CD8-positive, alpha-beta memory T cell (primary cell): ENCODE data around the gene ZBTB38. TPM values are rescaled to one million over a fixed set of nuclear protein-coding genes. Genes with fewer than 3 reads are reported as not detected.
A peak's percentile ranks its signal among the peaks of the same experiment; 100 is the strongest.

Experiments
- CTCF ChIA-PET: fragments of 350-600 bp; sonication (Branson Sonifier 250); formaldehyde crosslinking; loops from one replicate; lab custom pipeline; 2021; ENCODE audit warnings: antibody characterized with exemption; lab: Charles Lee
- POLR2A ChIA-PET: fragments of 350-600 bp; sonication (Branson Sonifier 250); formaldehyde crosslinking; loops from one replicate; lab custom pipeline; 2021; ENCODE audit warnings: antibody characterized with exemption; lab: Charles Lee
- DNase-seq, 5 donors: peaks; one replicate each; pipeline versions ENCODE4 v3.0.0 to v3.0.0-alpha.2; 2020 to 2022; ENCODE audit warnings: mixed read lengths in 1 of 5
- H3K27ac ChIP-seq: one replicate; pipeline ENCODE4 v1.7.0; 2013; ENCODE audit warnings: low read depth, mild to moderate bottlenecking, low read length, moderate library complexity
- H3K27me3 ChIP-seq: 2 replicates; pipeline ENCODE4 v1.7.0; 2013; ENCODE audit warnings: low read length, mild to moderate bottlenecking; ENCODE audit not compliant: insufficient read depth, poor library complexity, severe bottlenecking
- H3K36me3 ChIP-seq: 2 replicates; pipeline ENCODE4 v1.7.0; 2013; ENCODE audit warnings: mild to moderate bottlenecking, low read length, moderate library complexity; ENCODE audit not compliant: insufficient read depth
- H3K4me1 ChIP-seq: 2 replicates; pipeline ENCODE4 v1.7.0; 2013; ENCODE audit warnings: mild to moderate bottlenecking, low read length, moderate library complexity; ENCODE audit not compliant: insufficient read depth
- H3K4me3 ChIP-seq: 2 replicates; pipeline ENCODE4 v1.7.0; 2013; ENCODE audit warnings: mild to moderate bottlenecking, low read length
- H3K9me3 ChIP-seq: 2 replicates; pipeline ENCODE4 v1.7.0; 2013; ENCODE audit warnings: mild to moderate bottlenecking, low read length
- H3K27ac Mint-ChIP-seq, 8 donors: one replicate each; pipeline ENCODE4 v1.8.0; 2020 to 2021; ENCODE audit warnings: mixed read lengths in 8 of 8, mild to moderate bottlenecking in 6 of 8, inconsistent platforms in 3 of 8, moderate library complexity in 3 of 8
- H3K27me3 Mint-ChIP-seq, 2 donors: one replicate each; pipeline ENCODE4 v1.8.0; 2020 to 2021; ENCODE audit warnings: mixed read lengths in 2 of 2, mild to moderate bottlenecking in 1 of 2, moderate library complexity in 1 of 2
- H3K36me3 Mint-ChIP-seq, 3 donors: one replicate each; pipeline ENCODE4 v1.8.0; 2020 to 2021; ENCODE audit warnings: mixed read lengths in 3 of 3, inconsistent platforms in 1 of 3, mild to moderate bottlenecking in 1 of 3
- H3K4me1 Mint-ChIP-seq, 3 donors: one replicate each; pipeline ENCODE4 v1.8.0; 2020 to 2021; ENCODE audit warnings: mixed read lengths in 3 of 3, inconsistent platforms in 1 of 3, mild to moderate bottlenecking in 1 of 3
- H3K4me3 Mint-ChIP-seq, 7 donors: one replicate each; pipeline ENCODE4 v1.8.0; 2020 to 2021; ENCODE audit warnings: mixed read lengths in 7 of 7, mild to moderate bottlenecking in 6 of 7, moderate library complexity in 4 of 7, inconsistent platforms in 2 of 7
- H3K9me3 Mint-ChIP-seq, 5 donors: one replicate each; pipeline ENCODE4 v1.8.0; 2020 to 2022; ENCODE audit warnings: mixed read lengths in 5 of 5, mild to moderate bottlenecking in 3 of 5, moderate library complexity in 2 of 5, inconsistent platforms in 1 of 5
- polyA plus RNA-seq: library from polyadenylated mRNA; unstranded; fragments of 300-500 nt; fragmentation: Illumina TruSeq; gene quantifications from one replicate; pipeline ENCODE4 v1.2.3, GENCODE V29; 2021
- total RNA-seq, 2 experiments: library from RNA; stranded (reverse); gene quantifications; one replicate each; pipeline ENCODE4 v1.2.3, GENCODE V29; 2021

The ZBTB38 gene
- total and polyA plus RNA-seq, 3 experiments from 2014 or later: 78.6 to 115 (median 87.1) TPM

GRCh38 chr3:141352262-141352984, 15.9 kb upstream of the ZBTB38 start:
- H3K36me3 ChIP-seq: no peaks in the 10 kb centered on the region
- H3K4me3 Mint-ChIP-seq: no peak overlapping the region
- no peaks in the 10 kb centered on the region for H3K4me1 Mint-ChIP-seq
- no peak overlapping the region for H3K27ac ChIP-seq
- POLR2A ChIA-PET: no interaction called here
- no peaks in the 10 kb centered on the region for H3K9me3 ChIP-seq
- peaks cover 0 to 11% (median 0%) of the 10 kb centered on the region in 3 donors for H3K36me3 Mint-ChIP-seq
- H3K9me3 Mint-ChIP-seq: peaks cover 0 to 6% (median 5%) of the 10 kb centered on the region in 5 donors
- no peak for DNase-seq
- H3K4me1 ChIP-seq: no peaks in the 10 kb centered on the region
- H3K4me3 ChIP-seq: no peak overlapping the region
- peaks cover 1 to 6% of the 10 kb centered on the region in 2 donors for H3K27me3 Mint-ChIP-seq
- H3K27me3 ChIP-seq: no peaks in the 10 kb centered on the region
- peak overlapping the region in 1 of 8 donors; percentile 33 for H3K27ac Mint-ChIP-seq
- CTCF ChIA-PET: interaction anchor here (0.9 to 1.9 kb wide), 5 partner anchors 9 to 102 kb away, joined by 3 to 6 read pairs (median 3); no protein-coding TSS in a partner anchor

GRCh38 chr3:141353652-141354495, 14.4 kb upstream of the ZBTB38 start:
- ChIA-PET CTCF (interaction anchor here (0.8 to 1.4 kb wide), 4 partner anchors 19 to 101 kb away, joined by 3 to 5 read pairs (median 3); no protein-coding TSS in a partner anchor), POLR2A (no interaction called here)
- Mint-ChIP-seq H3K4me1 (no peaks in the 10 kb centered on the region), H3K4me3 (no peak overlapping the region), H3K27ac (no peak overlapping the region), H3K36me3 (peaks cover 0 to 11% (median 0%) of the 10 kb centered on the region in 3 donors), H3K9me3 (peaks cover 0 to 6% (median 5%) of the 10 kb centered on the region in 5 donors), H3K27me3 (peaks cover 1 to 6% of the 10 kb centered on the region in 2 donors)
- no peak for DNase-seq
- no peaks in the 10 kb centered on the region for H3K36me3 ChIP-seq
- no peak overlapping the region for H3K27ac ChIP-seq
- no peaks in the 10 kb centered on the region for H3K27me3 ChIP-seq
- H3K4me3 ChIP-seq: no peak overlapping the region
- no peaks in the 10 kb centered on the region for H3K4me1 ChIP-seq
- H3K9me3 ChIP-seq: no peaks in the 10 kb centered on the region

- no peaks in the 10 kb centered on the region for H3K36me3 ChIP-seq
- H3K4me3 ChIP-seq: no peak overlapping the region
- Mint-ChIP-seq H3K27me3 (peaks cover 1 to 6% of the 10 kb centered on the region in 2 donors), H3K9me3 (peaks cover 0 to 3% (median 2%) of the 10 kb centered on the region in 5 donors), H3K4me1 (no peaks in the 10 kb centered on the region), H3K4me3 (no peak overlapping the region), H3K36me3 (peaks cover 0 to 10% (median 0%) of the 10 kb centered on the region in 3 donors), H3K27ac (no peak overlapping the region)
- H3K9me3 ChIP-seq: no peaks in the 10 kb centered on the region
- ChIA-PET POLR2A (no interaction called here), CTCF (interaction anchor here (0.8 to 1.4 kb wide), 3 partner anchors 20 to 52 kb away, joined by 3 read pairs; no protein-coding TSS in a partner anchor)
- DNase-seq: no peak
- no peaks in the 10 kb centered on the region for H3K27me3 ChIP-seq
- H3K4me1 ChIP-seq: no peaks in the 10 kb centered on the region
- H3K27ac ChIP-seq: no peak overlapping the region
Observed at GRCh38 chr3:141354517-141354916, 13.8 kb upstream of the ZBTB38 start.

GRCh38 chr3:141355242-141355641, 13.1 kb upstream of the ZBTB38 start:
- ChIA-PET CTCF (no interaction called here), POLR2A (no interaction called here)
- H3K9me3 ChIP-seq: no peaks in the 10 kb centered on the region
- no peaks in the 10 kb centered on the region for H3K4me1 ChIP-seq
- no peak overlapping the region for H3K4me3 ChIP-seq
- H3K27ac Mint-ChIP-seq: peak overlapping the region in 1 of 8 donors; percentile 3
- H3K4me1 Mint-ChIP-seq: no peaks in the 10 kb centered on the region
- H3K4me3 Mint-ChIP-seq: no peak overlapping the region
- H3K9me3 Mint-ChIP-seq: no peaks in the 10 kb centered on the region
- H3K36me3 Mint-ChIP-seq: peaks cover 0 to 3% (median 0%) of the 10 kb centered on the region in 3 donors
- no peak for DNase-seq
- no peak overlapping the region for H3K27ac ChIP-seq
- H3K27me3 ChIP-seq: no peaks in the 10 kb centered on the region
- peaks cover 1 to 6% of the 10 kb centered on the region in 2 donors for H3K27me3 Mint-ChIP-seq
- H3K36me3 ChIP-seq: no peaks in the 10 kb centered on the region

- H3K4me1 Mint-ChIP-seq: peaks cover 1 to 5% (median 5%) of the 10 kb centered on the region in 3 donors
Observed at GRCh38 chr3:141356046-141356445, 12.3 kb upstream of the ZBTB38 start.

GRCh38 chr3:141360888-141361598, 7.3 kb upstream of the ZBTB38 start:
- Histone ChIP-seq H3K4me1 (no peaks in the 10 kb centered on the region), H3K4me3 (no peak overlapping the region), H3K27me3 (no peaks in the 10 kb centered on the region), H3K36me3 (no peaks in the 10 kb centered on the region), H3K27ac (no peak overlapping the region), H3K9me3 (no peaks in the 10 kb centered on the region)
- peaks cover 1 to 10% (median 8%) of the 10 kb centered on the region in 3 donors for H3K4me1 Mint-ChIP-seq
- H3K9me3 Mint-ChIP-seq: peaks cover 0 to 4% (median 3%) of the 10 kb centered on the region in 5 donors
- H3K27ac Mint-ChIP-seq: peak overlapping the region in 1 of 8 donors; percentile 61
- DNase-seq: peak in 2 of 5 donors; percentile 24 to 39
- ChIA-PET CTCF (interaction anchor here (0.6 to 5.5 kb wide), 37 partner anchors 9 to 226 kb away, joined by 3 to 69 read pairs (median 5); no protein-coding TSS in a partner anchor), POLR2A (interaction anchor here (0.7 kb wide), 2 partner anchors 10 to 83 kb away, joined by 3 to 4 read pairs; no protein-coding TSS in a partner anchor)
- peaks cover 0 to 3% of the 10 kb centered on the region in 2 donors for H3K27me3 Mint-ChIP-seq
- peak overlapping the region in 5 of 7 donors; percentile 30 to 73 (median 49) for H3K4me3 Mint-ChIP-seq
- H3K36me3 Mint-ChIP-seq: no peaks in the 10 kb centered on the region

More at GRCh38 chr3:141356046-141356445, 12.3 kb upstream of the ZBTB38 start:
- ChIA-PET CTCF (no interaction called here), POLR2A (no interaction called here)
- Histone ChIP-seq H3K4me3 (no peak overlapping the region), H3K27me3 (no peaks in the 10 kb centered on the region), H3K4me1 (no peaks in the 10 kb centered on the region), H3K27ac (no peak overlapping the region), H3K9me3 (no peaks in the 10 kb centered on the region), H3K36me3 (no peaks in the 10 kb centered on the region)
- Mint-ChIP-seq H3K27me3 (peaks cover 3 to 6% of the 10 kb centered on the region in 2 donors), H3K9me3 (no peaks in the 10 kb centered on the region), H3K4me3 (no peak overlapping the region), H3K27ac (no peak overlapping the region), H3K36me3 (no peaks in the 10 kb centered on the region)
- DNase-seq: no peak

- no peaks in the 10 kb centered on the region for H3K4me1 ChIP-seq
- H3K4me3 ChIP-seq: no peak overlapping the region
- peaks cover 0 to 3% of the 10 kb centered on the region in 2 donors for H3K27me3 Mint-ChIP-seq
- ChIA-PET CTCF (interaction anchor here (1.0 to 5.5 kb wide), 4 partner anchors 35 to 92 kb away, joined by 3 to 69 read pairs (median 31); no protein-coding TSS in a partner anchor), POLR2A (no interaction called here)
- H3K4me3 Mint-ChIP-seq: no peak overlapping the region
- H3K9me3 ChIP-seq: no peaks in the 10 kb centered on the region
- H3K27ac Mint-ChIP-seq: no peak overlapping the region
- no peak for DNase-seq
- H3K9me3 Mint-ChIP-seq: peaks cover 0 to 4% (median 3%) of the 10 kb centered on the region in 5 donors
- H3K4me1 Mint-ChIP-seq: peaks cover 2 to 10% (median 8%) of the 10 kb centered on the region in 3 donors
- no peak overlapping the region for H3K27ac ChIP-seq
- no peaks in the 10 kb centered on the region for H3K36me3 Mint-ChIP-seq
- H3K27me3 ChIP-seq: no peaks in the 10 kb centered on the region
- no peaks in the 10 kb centered on the region for H3K36me3 ChIP-seq
Observed at GRCh38 chr3:141362736-141363135, 5.6 kb upstream of the ZBTB38 start.
